BE2C (cell line): ENCODE results near the gene CACNG7.

Experiments
- DNase-seq: peaks from one replicate; pipeline ENCODE4 v3.0.0-alpha.2; 2020
- H3K27me3 ChIP-seq: fragments of 250-450 bp; sonication (Bioruptor Pico); 2 replicates; pipeline ENCODE4 v1.5.1; 2020; ENCODE audit warnings: mild to moderate bottlenecking
- H3K36me3 ChIP-seq: fragments of 250-450 bp; sonication (Bioruptor Pico); 2 replicates; pipeline ENCODE4 v1.5.1; 2020; ENCODE audit warnings: mild to moderate bottlenecking
- H3K4me1 ChIP-seq: fragments of 250-450 bp; sonication (Bioruptor Pico); 2 replicates; pipeline ENCODE4 v1.5.1; 2020
- H3K4me3 ChIP-seq: 2 replicates; pipeline ENCODE4 v1.5.1; 2011; ENCODE audit warnings: low read depth, low read length
- H3K9me3 ChIP-seq: fragments of 250-450 bp; sonication (Bioruptor Pico); 2 replicates; pipeline ENCODE4 v1.5.1; 2020
- TF ChIP-seq, protein P1 (sequence below): IDR thresholded peaks from 2 replicates; pipeline ENCODE4 v1.5.1; 2012; ENCODE audit warnings: mild to moderate bottlenecking, low read depth, low read length

CACNG7 gene

DNA sequence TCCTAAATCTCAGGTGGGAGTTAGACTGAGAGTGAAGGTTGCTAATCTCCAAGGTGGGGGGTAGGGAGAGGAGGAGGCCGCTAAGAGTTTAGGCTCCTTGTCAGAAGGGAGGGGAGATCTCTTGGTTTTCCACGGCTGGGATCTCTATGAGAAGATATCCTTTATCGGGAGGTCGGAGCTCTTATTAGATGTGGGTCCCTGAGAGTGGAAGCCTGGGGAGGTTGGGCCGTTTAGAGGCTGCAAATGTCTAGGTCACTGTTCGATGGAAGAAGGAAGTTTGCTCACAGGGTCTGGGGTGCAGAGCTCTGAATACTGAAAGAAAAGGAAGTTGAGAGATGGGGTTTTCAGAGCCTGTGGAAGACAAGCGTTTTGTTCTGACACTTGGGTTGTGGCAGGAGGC is 37.6 kb upstream of the CACNG7 start:
- Histone ChIP-seq H3K9me3 (no peaks in the 10 kb centered on the region), H3K36me3 (peaks cover 11% of the 10 kb centered on the region; the same call in 1 of the 2 replicates), H3K4me1 (peaks cover 6% of the 10 kb centered on the region), H3K4me3 (no peak overlapping the region), H3K27me3 (no peaks in the 10 kb centered on the region)
- TF ChIP-seq, protein P1, sequence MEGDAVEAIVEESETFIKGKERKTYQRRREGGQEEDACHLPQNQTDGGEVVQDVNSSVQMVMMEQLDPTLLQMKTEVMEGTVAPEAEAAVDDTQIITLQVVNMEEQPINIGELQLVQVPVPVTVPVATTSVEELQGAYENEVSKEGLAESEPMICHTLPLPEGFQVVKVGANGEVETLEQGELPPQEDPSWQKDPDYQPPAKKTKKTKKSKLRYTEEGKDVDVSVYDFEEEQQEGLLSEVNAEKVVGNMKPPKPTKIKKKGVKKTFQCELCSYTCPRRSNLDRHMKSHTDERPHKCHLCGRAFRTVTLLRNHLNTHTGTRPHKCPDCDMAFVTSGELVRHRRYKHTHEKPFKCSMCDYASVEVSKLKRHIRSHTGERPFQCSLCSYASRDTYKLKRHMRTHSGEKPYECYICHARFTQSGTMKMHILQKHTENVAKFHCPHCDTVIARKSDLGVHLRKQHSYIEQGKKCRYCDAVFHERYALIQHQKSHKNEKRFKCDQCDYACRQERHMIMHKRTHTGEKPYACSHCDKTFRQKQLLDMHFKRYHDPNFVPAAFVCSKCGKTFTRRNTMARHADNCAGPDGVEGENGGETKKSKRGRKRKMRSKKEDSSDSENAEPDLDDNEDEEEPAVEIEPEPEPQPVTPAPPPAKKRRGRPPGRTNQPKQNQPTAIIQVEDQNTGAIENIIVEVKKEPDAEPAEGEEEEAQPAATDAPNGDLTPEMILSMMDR: no peak
- no peak for DNase-seq

DNA sequence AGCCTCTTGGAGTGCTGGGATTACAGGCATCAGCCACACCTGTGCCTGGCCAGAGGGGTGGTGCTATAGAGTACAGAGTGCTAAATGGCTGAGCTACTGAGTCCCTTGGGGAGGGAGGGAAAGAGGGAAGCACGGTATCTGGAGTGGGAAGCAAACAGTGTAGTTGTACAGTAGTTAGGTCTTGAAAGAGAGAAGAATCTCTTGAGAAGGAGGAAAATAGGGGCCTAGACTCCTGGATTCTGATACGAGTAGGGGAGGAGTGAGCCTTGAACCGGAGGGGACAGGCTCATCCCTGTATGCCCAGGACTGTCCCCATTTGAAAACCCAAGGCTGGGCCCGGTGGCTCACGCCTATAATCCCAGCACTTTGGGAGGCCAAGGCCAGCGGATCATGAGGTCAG is 36.3 kb upstream of the CACNG7 start:
- H3K27me3 ChIP-seq: no peaks in the 10 kb centered on the region
- TF ChIP-seq, protein P1: no peak
- no peaks in the 10 kb centered on the region for H3K9me3 ChIP-seq
- DNase-seq: no peak
- no peak overlapping the region for H3K4me3 ChIP-seq
- H3K36me3 ChIP-seq: peaks cover 11% of the 10 kb centered on the region; the same call in 1 of the 2 replicates
- H3K4me1 ChIP-seq: no peaks in the 10 kb centered on the region

DNA sequence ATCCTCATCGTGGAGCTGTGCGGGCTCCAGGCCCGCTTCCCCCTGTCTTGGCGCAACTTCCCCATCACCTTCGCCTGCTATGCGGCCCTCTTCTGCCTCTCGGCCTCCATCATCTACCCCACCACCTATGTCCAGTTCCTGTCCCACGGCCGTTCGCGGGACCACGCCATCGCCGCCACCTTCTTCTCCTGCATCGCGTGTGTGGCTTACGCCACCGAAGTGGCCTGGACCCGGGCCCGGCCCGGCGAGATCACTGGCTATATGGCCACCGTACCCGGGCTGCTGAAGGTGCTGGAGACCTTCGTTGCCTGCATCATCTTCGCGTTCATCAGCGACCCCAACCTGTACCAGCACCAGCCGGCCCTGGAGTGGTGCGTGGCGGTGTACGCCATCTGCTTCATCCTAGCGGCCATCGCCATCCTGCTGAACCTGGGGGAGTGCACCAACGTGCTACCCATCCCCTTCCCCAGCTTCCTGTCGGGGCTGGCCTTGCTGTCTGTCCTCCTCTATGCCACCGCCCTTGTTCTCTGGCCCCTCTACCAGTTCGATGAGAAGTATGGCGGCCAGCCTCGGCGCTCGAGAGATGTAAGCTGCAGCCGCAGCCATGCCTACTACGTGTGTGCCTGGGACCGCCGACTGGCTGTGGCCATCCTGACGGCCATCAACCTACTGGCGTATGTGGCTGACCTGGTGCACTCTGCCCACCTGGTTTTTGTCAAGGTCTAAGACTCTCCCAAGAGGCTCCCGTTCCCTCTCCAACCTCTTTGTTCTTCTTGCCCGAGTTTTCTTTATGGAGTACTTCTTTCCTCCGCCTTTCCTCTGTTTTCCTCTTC is 35.1 kb upstream of the CACNG7 start:
- no peaks in the 10 kb centered on the region for H3K4me1 ChIP-seq
- H3K4me3 ChIP-seq: no peak overlapping the region
- H3K36me3 ChIP-seq: peaks cover 11% of the 10 kb centered on the region; the same call in 1 of the 2 replicates

DNA sequence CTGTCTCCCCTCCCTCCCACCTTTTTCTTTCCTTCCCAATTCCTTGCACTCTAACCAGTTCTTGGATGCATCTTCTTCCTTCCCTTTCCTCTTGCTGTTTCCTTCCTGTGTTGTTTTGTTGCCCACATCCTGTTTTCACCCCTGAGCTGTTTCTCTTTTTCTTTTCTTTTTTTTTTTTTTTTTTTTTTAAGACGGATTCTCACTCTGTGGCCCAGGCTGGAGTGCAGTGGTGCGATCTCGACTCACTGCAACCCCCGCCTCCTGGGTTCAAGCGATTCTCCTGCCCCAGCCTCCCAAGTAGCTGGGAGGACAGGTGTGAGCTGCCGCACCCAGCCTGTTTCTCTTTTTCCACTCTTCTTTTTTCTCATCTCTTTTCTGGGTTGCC is 34.5 kb upstream of the CACNG7 start:
- Histone ChIP-seq H3K36me3 (peaks cover 11% of the 10 kb centered on the region; the same call in 1 of the 2 replicates), H3K4me3 (no peak overlapping the region), H3K4me1 (no peaks in the 10 kb centered on the region), H3K9me3 (no peaks in the 10 kb centered on the region), H3K27me3 (no peaks in the 10 kb centered on the region)
- TF ChIP-seq, protein P1: no peak
- DNase-seq: no peak

More for the DNA sequence above, 35.1 kb upstream of the CACNG7 start:
- H3K27me3 ChIP-seq: no peaks in the 10 kb centered on the region
- no peak for DNase-seq
- H3K9me3 ChIP-seq: no peaks in the 10 kb centered on the region
- TF ChIP-seq, protein P1: no peak

DNA sequence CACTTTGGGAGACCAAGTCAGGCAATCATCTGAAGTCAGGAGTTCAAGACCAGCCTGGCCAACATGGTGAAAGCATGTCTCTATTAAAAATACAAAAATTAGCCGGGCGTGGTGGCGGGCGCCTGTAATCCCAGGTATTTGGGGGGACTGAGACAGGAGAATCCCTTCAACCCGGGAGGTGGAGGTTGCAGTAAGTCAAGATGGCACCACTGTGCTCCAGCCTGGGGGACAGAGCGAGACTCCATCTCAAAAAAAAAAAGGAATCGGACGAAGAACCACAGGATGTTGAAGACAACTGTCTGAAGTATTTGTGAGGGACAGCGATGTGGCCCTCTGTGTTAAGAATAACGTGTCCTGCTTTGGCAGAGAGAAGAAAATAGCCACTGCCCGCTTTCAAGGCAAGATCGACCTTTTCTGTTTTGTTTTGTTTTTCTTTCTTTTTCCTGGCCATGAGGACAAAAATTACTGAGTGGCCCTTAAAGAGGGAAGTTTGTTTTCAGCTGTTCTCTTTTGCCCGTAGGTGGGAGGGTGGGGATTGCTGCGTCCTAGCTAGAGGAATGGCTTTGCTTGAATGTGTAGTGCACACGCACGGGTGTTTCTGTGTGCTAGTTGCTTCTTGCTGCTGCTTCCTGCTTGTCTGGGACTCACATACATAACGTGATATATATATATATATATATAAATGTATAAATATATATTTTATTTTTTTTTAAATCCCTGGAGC is 33.3 kb upstream of the CACNG7 start:
- TF ChIP-seq, protein P1: no peak
- no peaks in the 10 kb centered on the region for H3K27me3 ChIP-seq
- DNase-seq: no peak
- H3K4me1 ChIP-seq: no peaks in the 10 kb centered on the region
- no peak overlapping the region for H3K4me3 ChIP-seq
- H3K9me3 ChIP-seq: no peaks in the 10 kb centered on the region
- H3K36me3 ChIP-seq: peaks cover 11% of the 10 kb centered on the region; the same call in 1 of the 2 replicates
